Fibroblast of lung (primary cell): ENCODE data around the gene PER2. TPM values are rescaled to one million over a fixed set of nuclear protein-coding genes. Genes with fewer than 3 reads are reported as not detected.
A peak's percentile ranks its signal among the peaks of the same experiment; 100 is the strongest.

Experiments used
- DNase-seq, 2 donors: peaks; one replicate each; pipeline versions ENCODE4 v3.0.0 to v3.0.0-alpha.2; 2010; ENCODE audit warnings: low read depth in 2 of 2
- H2AFZ ChIP-seq: 2 replicates; pipeline ENCODE4 v1.5.1; 2012; ENCODE audit warnings: low read length, control low read depth, inconsistent platforms
- H3K27ac ChIP-seq: 2 replicates; pipeline ENCODE4 v1.5.1; 2011; ENCODE audit warnings: low read length, control low read depth; ENCODE audit not compliant: insufficient read depth
- H3K27me3 ChIP-seq: 2 replicates; pipeline ENCODE4 v1.5.1; 2011; ENCODE audit warnings: mild to moderate bottlenecking, low read length; ENCODE audit not compliant: control insufficient read depth, insufficient read depth
- H3K36me3 ChIP-seq: 2 replicates; pipeline ENCODE4 v1.5.1; 2011; ENCODE audit warnings: low read length; ENCODE audit not compliant: control insufficient read depth, insufficient read depth
- H3K4me1 ChIP-seq: 2 replicates; pipeline ENCODE4 v1.5.1; 2011; ENCODE audit warnings: low read length; ENCODE audit not compliant: control insufficient read depth, insufficient read depth; ENCODE audit errors: extremely low read depth
- H3K4me2 ChIP-seq: 2 replicates; pipeline ENCODE4 v1.5.1; 2011; ENCODE audit warnings: low read length, control low read depth; ENCODE audit not compliant: insufficient read depth; ENCODE audit errors: extremely low read depth
- H3K4me3 ChIP-seq, 4 experiments: fragments of 200-600 bp in 1 of 4; sonication (generic) in 1 of 4; replicated peaks in 1 of 4; 2 replicates each; pipeline ENCODE4 v1.5.1; 2011 to 2016; ENCODE audit warnings: low read length in 4 of 4, low read depth in 3 of 4, mild to moderate bottlenecking in 3 of 4, control low read depth in 2 of 4, inconsistent platforms in 1 of 4, mixed read lengths in 1 of 4; ENCODE audit not compliant: insufficient read depth in 1 of 4; ENCODE audit errors: control extremely low read depth in 1 of 4
- H3K79me2 ChIP-seq: 2 replicates; pipeline ENCODE4 v1.5.1; 2012; ENCODE audit warnings: mild to moderate bottlenecking, low read length, inconsistent platforms; ENCODE audit not compliant: control insufficient read depth, insufficient read depth
- H3K9ac ChIP-seq: 2 replicates; pipeline ENCODE4 v1.5.1; 2011; ENCODE audit warnings: mild to moderate bottlenecking, low read length, control low read depth; ENCODE audit not compliant: insufficient read depth
- H3K9me3 ChIP-seq: 2 replicates; pipeline ENCODE4 v1.5.1; 2012; ENCODE audit warnings: low read depth, low read length; ENCODE audit not compliant: control insufficient read depth, insufficient read depth
- H4K20me1 ChIP-seq: 2 replicates; pipeline ENCODE4 v1.5.1; 2011; ENCODE audit warnings: low read length; ENCODE audit not compliant: control insufficient read depth, insufficient read depth; ENCODE audit errors: extremely low read depth
- CTCF ChIP-seq, 2 donors: IDR thresholded peaks in 1 of 2; conservative IDR thresholded peaks in 1 of 2; 1 replicate in 1 of 2; 2 replicates in 1 of 2; pipeline ENCODE4 v1.5.1; 2011 to 2012; ENCODE audit warnings: low read length in 2 of 2, control low read depth in 1 of 2, inconsistent platforms in 1 of 2, low read depth in 1 of 2, mild to moderate bottlenecking in 1 of 2
- EZH2 ChIP-seq: IDR thresholded peaks from 2 replicates; pipeline ENCODE4 v1.5.1; 2012; ENCODE audit warnings: low read length, control low read depth, mild to moderate bottlenecking; ENCODE audit errors: missing control alignments
- polyA plus RNA-seq, 2 donors: library from polyadenylated mRNA; depleted of rRNA in 1 of 2; stranded (reverse) in 1 of 2; unstranded in 1 of 2; fragments of >200 nt; gene quantifications; 2 replicates each; pipeline ENCODE4 v1.2.1, GENCODE V29; 2011 to 2012; ENCODE audit warnings: missing spikeins in 1 of 2
- total RNA-seq: library from RNA; depleted of rRNA; stranded (reverse); fragments of >200 nt; gene quantifications from 2 replicates; pipeline ENCODE4 v1.2.1, GENCODE V29; 2014

Gene PER2
- total and polyA plus RNA-seq, 2 donors (not counting 1 experiment from before 2014, with no cell fraction given) = 1.9 to 4.6 TPM

GRCh38 chr2:238302087-238302486 lies 13.7 kb upstream of the PER2 start:
- H3K4me2 ChIP-seq = no peak overlapping the region
- H3K36me3 ChIP-seq = no peaks in the 10 kb centered on the region
- H3K27ac ChIP-seq = no peak overlapping the region
- H3K27me3 ChIP-seq = peaks cover 14% of the 10 kb centered on the region
- no peaks in the 10 kb centered on the region for H4K20me1 ChIP-seq
- H3K4me3 ChIP-seq = no peak overlapping the region
- no peak overlapping the region for H3K9ac ChIP-seq
- no peaks in the 10 kb centered on the region for H3K4me1 ChIP-seq
- H3K9me3 ChIP-seq = no peaks in the 10 kb centered on the region
- TF ChIP-seq CTCF (conservative IDR thresholded peaks at IDR 0.05 in 1 of 2, IDR thresholded peaks at IDR 0.05 in 1 of 2; ENCODE audit: low read depth in 1 of 2, low read length in 2 of 2) (no peak), EZH2 (no peak)
- DNase-seq = peak in 1 of 2 donors; percentile 7
- no peaks in the 10 kb centered on the region for H3K79me2 ChIP-seq
- H2AFZ ChIP-seq = no peak overlapping the region

DNA sequence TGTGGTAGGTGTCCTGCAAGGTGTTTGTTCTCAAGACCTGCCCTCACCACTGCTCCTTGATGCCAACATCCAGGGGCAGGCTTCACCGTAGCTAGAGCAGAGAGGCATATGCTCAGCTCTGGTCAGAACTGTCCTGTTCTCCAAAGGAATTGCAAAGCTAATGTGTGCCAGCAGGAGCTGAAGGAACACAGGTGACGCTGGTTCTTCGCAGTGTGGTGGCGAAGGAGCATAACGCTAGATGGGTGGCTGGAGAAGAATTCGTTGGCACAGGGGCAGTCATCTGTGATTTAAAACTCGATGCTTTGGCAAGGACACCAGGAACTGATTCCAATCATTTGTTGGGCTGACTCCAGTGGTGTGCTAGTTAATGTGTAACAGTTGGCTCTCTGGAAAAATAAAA lies 11.4 kb upstream of the PER2 start:
- Histone ChIP-seq H4K20me1 (no peaks in the 10 kb centered on the region), H3K9ac (no peak overlapping the region), H3K9me3 (no peaks in the 10 kb centered on the region), H3K79me2 (no peaks in the 10 kb centered on the region), H3K27me3 (peaks cover 14% of the 10 kb centered on the region), H3K4me1 (no peaks in the 10 kb centered on the region), H3K4me3 (no peak overlapping the region), H3K27ac (no peak overlapping the region), H2AFZ (no peak overlapping the region), H3K4me2 (no peak overlapping the region), H3K36me3 (no peaks in the 10 kb centered on the region)
- TF ChIP-seq EZH2 (no peak), CTCF (conservative IDR thresholded peaks at IDR 0.05 in 1 of 2, IDR thresholded peaks at IDR 0.05 in 1 of 2; ENCODE audit: low read depth in 1 of 2, low read length in 2 of 2) (no peak)
- no peak for DNase-seq

- Histone ChIP-seq H3K4me1 (no peaks in the 10 kb centered on the region), H3K36me3 (no peaks in the 10 kb centered on the region), H4K20me1 (no peaks in the 10 kb centered on the region), H3K79me2 (no peaks in the 10 kb centered on the region), H3K4me3 (no peak overlapping the region), H3K9me3 (no peaks in the 10 kb centered on the region), H3K27me3 (peaks cover 17% of the 10 kb centered on the region), H3K9ac (no peak overlapping the region), H3K4me2 (no peak overlapping the region), H2AFZ (no peak overlapping the region), H3K27ac (no peak overlapping the region)
- DNase-seq = no peak
- TF ChIP-seq EZH2 (no peak), CTCF (conservative IDR thresholded peaks at IDR 0.05 in 1 of 2, IDR thresholded peaks at IDR 0.05 in 1 of 2; ENCODE audit: low read depth in 1 of 2, low read length in 2 of 2) (no peak)
Observed at GRCh38 chr2:238296638-238297457, 8.4 kb upstream of the PER2 start.
